Hematopoietic multipotent progenitor cell (in vitro differentiated cells): ENCODE measurements around the gene ARHGAP8. TPM values are rescaled to one million over a fixed set of nuclear protein-coding genes. Genes with fewer than 3 reads are reported as not detected.

Experiments
- DNase-seq, 3 donors: peaks; one replicate each; pipeline ENCODE4 v3.0.0-alpha.2; 2011 to 2015; ENCODE audit warnings: low read depth in 2 of 3, low spot score in 2 of 3
- total RNA-seq: library from RNA; depleted of rRNA; stranded (reverse); fragments of >200 nt; gene quantifications from one replicate; pipeline ENCODE4 v1.2.3, GENCODE V29; 2012

ARHGAP8 gene
- total RNA-seq, 1 donor = 0.54 TPM

DNA sequence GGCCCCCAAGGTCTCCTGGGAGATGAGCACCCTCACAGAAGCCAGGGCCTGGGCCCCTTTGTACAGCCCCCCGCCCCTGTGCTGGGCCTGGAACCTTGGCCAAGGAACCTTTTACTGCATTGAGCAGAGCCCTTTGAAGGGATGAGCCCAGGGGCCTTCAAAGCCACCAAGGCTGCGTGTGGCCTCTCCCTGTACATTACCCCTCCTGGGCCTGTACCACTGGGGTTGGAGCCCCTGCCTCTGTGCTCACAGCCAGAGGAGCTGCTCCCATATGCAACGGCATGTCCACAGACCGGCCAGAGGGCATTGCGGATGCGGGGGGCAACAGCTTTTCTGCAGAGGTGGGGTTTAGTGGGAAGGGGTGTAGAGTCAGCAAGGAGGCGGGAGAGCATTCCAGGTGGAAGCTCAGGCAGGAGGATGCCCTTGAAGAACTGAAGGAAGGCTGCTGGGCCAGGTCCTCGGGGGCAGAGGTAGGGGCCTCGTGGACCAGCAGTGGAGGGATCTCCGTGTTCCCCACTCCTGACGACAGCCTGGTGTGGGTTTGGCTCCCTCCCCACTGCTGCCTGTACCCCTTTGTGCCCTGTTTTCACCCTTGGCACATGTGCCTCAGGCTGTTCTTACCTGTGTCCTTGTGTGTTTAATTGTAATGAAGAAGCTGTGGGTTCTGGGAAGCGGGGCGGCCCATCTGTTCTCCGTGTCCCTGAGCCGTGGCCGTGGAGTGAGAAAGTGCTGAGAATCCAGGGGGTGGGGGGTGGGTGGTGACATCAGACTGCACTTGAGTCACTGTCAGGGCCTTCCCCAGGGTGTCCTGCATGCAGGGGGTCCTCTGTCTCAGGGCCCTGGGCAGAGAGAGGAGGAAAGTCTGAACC lies 46.9 kb downstream of the ARHGAP8 start:
- no peak for DNase-seq

DNA sequence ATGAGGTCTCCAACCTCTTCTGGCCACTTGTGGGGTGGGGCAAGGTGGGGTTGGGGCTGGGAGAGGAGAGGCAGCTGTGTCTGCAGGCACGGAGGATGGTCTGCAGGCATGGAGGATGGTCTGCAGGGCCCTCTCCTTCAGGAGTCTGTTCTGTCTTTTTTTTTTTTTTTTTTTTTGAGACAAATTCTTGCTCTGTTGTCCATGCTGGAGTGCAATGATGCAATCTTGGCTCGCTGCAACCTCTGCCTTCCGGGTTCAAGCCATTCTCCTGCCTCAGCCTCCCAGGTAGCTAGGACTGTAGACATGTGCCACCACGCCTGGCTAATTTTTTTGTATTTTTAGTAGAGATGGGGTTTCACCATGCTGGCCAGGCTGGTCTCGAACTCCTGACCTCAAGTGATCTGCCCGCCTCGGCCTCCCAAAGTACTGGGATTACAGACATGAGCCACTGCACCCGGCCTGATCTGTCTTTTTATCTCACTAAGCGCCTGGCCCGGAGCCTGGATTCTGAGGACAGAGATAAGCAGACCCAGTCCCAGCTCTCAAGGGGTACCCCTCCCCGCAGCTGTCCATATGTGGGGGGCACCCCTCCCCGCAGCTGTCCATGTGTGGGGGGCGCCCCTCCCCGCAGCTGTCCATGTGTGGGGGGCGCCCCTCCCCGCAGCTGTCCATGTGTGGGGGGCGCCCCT lies 47.7 kb downstream of the ARHGAP8 start:
- peak in 1 of 3 donors; percentile 14 for DNase-seq

DNA sequence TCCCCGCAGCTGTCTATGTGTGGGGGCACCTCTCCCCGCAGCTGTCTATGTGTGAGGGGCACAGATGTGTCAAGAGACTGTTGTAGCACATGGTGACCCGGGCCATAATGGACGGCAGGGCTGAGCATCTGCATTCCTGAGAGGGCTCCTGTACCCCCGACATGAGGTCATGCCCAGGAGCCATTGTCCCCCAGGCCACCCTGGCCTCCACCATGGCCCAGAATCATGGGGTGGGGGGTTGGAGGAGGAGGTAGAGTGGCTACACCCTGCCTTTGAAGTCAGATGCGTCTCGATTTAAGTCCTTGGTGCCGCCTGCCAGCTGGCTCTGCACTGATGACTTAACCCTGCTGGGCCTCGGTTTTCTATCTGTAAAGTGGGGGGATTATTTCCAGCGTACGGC lies 49.1 kb downstream of the ARHGAP8 start:
- DNase-seq = no peak

DNA sequence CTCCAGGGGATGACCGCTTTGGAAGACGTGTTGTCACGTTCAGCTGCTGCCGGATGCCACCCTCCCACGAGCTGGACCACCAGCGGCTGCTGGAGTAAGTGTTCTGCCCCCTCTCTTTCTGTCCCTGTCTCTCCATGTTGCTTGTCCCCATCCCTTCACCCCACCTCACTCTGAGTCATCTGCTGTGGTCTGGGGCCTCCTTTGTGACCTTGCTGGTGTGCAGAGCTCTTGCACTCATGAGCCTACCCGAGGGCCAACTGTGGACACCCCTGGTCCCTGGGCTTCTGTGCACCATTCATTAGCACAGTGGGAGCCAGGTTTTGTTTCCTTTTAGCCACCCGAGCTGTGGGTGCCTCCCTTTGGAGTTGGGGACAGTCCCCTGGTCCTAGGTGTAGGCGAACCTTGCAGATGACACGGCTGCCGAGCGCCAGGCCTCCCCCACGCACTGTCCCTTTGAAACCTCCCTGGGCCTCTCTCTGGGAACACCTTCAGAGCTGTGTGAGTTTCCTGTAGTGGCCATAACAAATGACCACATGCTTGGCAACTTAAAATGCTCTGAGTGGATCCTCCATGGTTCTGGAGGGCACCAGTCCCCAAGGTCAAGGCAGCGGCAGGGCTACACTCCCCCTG lies 49.8 kb downstream of the ARHGAP8 start:
- DNase-seq = no peak

DNA sequence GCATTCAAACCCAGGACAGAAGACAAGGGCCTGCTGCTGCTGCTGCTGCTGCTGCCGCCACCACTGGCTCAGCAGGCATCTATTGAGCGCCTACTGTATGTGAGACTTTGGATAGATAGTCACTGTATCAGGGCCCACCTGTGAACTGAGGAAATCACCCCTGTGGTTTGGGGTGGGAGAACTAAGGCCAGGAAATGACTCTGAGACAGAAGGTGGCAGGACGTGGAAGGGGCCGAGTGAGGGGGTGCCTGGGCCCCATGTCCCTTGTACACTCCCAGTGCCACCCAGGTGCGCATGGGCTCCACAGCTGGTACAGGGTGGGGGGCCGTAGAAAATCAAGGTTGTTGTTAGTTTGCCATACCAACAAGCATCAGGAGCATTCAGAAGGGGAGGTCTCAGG lies 50.6 kb downstream of the ARHGAP8 start:
- DNase-seq = no peak

DNA sequence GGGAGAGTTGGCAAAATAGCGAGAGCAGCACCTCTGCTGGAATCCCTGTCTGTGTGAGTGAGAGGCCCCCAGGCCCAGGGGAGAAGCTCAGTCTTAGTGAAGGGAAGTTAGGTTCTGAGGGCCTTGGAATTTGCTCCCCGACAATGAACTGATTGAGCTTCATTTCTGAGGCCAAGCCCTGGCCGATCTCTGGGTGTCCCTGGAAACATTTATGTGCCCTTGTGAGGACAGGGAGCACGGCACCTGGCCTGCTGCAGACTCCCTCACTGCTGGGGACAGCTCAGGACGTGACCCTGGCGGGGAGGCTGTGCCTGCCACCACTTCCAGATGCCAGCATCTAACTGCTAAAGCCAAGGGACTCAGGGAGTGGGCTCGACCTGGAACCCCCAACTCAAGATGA lies 52.0 kb downstream of the ARHGAP8 start:
- DNase-seq = no peak

DNA sequence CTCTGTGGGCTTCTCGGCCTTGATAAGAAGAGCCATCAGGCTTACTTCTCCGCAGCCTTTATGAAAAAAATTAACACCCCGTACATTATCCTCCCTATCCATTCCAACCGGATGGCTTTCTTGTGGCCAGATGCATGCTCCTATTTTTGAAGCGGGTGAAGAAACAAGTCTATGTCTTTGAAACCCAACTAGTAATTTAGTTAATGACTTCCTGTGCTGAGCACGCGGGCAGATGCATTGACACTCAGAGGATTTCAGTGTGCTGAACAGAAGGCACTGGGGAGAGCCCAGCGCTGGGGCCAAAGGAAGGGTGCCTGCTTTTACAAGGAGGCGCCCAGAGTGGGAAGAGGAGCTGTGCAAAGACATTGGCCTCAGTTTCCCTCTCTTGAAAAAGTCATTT lies 53.3 kb downstream of the ARHGAP8 start:
- DNase-seq = no peak

DNA sequence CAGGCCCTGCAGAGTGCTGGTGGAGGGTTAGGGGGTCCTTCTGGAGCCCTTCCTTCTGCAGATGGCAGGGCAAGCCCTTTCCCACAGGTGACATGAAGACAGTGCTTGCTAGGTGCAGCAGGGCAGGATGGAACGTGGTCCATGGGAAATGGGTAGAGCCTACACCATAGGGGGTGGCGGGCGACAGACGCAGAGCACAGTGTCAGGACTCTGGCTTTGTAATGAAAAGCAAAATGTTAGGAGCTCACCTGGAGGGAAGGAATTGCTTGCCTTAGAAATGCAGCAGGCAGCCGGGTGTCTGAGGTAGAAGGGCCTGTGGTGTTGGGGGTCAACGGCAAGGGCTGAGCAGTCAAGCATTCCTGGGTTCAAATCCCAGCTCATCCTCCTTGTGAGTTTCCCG lies 54.9 kb downstream of the ARHGAP8 start:
- DNase-seq = no peak

DNA sequence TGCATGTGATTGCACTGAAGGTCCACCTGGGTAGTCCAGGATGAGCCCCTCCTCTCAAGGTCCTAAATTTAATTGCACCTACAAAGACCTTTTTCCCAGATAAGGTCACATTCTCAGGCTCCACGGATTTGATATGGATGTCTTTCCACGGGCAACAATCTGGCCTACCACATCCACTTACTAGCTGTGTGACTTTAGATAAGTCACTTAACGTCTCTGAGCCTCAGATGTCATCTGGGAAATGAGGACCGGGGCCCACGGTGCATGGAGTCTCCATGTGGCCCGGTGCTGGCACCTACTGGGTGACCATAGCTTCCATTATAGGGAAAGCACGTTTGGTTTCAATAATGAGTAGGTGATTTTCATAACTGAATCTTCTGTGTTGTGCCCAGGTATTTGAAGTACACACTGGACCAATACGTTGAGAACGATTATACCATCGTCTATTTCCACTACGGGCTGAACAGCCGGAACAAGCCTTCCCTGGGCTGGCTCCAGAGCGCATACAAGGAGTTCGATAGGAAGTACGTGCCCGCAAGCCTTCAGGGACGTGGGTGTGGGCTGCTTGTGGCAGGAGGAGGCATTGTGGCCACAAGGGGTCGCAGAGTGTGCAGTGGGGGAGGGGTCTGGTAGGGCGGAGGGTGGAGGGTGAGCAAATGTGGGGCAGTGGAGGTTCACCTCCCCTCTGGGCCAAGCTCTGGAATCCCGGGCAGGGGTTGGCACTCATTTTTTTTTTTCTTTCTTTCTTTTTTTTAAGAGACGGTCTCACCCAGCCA lies 55.7 kb downstream of the ARHGAP8 start:
- peak in 2 of 3 donors; percentile 51 to 52 for DNase-seq

DNA sequence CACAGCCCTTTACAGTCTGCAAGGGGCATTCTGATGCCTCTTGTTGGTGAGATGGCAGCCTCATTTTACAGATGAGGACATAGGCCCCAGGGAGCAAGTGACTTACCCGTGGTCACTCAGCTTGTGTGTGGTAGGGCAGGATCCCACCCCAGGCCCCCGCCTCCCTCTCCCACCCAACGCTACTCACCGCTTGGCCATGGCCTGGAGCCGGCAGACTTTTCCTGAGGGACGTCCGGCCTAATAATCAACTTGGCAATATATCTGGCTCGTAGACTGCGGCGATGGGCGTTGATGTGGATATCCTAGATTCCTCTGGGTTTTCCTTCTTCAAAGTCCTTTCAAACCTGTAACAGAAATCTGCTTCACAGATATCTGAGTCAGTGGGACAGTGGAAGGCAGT lies 57.1 kb downstream of the ARHGAP8 start:
- DNase-seq = no peak

DNA sequence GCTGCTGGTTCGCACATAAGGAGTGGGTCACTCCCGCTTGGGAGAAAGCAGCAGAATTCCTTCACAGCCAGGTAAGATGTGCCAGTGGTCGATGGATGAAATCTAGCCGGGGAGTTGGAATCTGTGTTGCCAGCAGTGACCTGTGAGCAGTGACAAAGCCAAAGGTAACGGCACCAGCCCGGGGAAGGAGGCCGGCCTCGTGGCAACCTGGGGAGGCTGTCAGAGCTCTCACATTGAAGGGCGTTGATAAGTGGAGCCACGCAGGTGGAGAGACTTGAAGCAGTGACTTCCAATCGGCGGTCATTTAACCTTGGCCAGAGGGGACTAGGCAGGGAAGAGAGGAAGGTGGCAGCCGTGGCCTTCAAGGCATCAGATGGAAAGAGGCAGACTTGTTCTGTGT lies 58.8 kb downstream of the ARHGAP8 start:
- DNase-seq = no peak

DNA sequence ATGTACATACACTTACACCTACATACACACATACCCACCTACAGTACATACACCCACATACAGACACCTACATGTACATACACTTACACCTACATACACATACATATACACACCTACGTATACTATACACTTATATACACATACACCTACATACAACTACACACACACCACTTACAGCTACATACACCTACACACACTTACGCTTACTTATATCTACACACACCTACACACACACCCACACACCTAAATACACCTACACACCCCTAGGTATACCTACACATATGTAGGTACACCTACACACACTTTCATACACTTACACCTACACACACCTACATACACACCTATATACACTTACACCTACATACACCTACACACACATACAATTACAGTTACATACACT lies 61.0 kb downstream of the ARHGAP8 start:
- no peak for DNase-seq

DNA sequence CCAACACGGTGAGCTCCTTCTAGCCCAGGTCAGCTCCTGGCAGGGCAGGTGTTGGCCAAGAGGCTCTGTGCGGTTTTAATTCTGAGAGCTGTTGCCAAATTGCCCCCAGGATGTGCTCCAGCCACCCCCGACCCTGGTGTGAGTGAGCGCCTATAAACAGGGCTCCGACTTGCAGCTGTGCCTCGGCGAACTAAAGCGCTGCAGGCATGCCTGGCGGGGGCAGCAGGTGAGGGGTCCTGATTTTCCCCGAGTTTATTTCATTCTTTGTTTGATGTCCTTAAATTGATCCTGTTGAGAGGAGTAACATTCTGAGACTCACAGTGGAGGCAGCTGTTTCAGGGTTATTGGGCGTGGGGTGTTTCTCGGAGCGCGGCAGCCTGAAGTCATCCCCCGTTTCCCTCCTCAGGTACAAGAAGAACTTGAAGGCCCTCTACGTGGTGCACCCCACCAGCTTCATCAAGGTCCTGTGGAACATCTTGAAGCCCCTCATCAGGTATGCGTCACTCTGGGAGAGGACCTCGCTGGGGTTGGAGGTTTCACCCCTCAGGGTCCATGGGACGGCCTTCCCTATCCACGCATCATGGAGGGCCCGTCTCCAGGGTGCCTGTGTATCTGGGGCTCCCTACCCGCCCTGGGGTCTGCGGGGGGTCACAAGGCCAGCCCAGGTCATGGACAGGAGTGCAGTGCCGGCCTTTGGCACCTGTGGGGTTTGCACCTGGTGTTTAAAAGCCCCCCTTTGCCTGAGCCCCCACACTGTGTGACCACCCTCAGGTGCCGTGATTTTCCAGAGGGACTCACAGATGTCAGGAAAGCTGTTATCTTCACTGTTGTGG lies 62.1 kb downstream of the ARHGAP8 start:
- DNase-seq = no peak

DNA sequence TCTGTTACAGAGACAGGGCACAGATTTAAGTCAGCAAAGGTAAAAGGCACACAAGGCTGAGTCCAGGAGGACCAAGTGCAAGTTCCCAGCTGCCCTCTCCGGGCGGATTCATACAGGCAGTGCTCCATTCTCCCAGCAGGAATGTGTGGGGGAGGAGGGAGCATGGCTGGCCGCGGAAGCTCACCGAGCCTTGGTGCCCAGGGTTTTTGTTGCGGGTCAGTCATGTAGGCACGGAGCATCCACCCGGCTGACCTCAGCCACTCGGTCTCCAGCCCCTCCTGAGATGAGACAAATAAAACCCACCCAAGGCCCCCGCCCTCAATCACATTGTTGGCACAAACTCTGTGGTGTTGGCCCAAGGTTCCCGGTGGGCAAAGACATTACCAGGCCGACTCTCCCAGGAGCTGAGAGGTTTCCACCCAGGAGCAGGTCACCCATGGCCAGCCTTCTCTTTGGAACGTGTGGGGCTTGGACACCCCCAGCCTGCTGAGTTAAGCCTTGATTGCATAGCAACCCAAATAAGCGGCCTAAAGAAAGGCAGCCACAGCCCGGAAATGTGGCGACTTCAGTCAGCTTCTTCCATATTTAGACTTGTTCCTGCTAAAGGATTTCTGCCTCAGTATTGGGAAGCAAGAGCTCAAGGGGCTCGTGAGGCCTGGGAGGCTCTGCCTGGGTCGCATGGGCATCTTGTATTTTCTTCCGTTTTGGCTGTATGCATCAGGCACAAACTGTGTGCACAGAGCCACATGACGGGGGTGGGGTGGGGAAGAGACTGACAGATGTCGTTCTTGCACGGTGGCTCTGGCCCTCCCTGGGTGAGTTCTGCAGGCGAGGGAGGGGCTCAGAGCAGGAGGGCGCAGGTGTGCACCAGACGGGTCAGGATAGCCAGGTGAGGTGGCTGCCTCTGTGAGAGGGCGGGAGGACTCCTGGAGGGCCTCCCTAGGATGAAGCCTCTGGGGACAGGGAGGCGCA lies 63.0 kb downstream of the ARHGAP8 start:
- no peak for DNase-seq

DNA sequence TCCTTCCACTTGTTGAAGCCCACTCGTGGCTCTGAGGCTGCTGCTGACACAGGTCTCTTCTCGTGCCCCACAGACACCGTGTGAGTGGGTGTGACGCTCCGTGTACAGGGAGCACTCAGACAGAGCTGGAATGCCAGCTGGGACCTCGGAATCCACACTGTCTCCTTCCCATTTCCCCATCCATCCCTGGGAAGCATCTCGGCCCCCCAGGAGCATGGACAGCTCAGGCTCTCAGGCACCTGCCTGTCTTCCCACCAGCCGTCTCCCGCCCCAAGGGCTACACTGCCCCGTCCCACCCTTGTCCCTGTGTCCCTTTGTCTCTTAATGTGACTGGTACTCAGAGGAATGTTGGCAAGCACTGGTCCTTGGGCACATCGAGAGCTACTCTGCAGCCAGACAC lies 63.8 kb downstream of the ARHGAP8 start:
- DNase-seq = no peak

DNA sequence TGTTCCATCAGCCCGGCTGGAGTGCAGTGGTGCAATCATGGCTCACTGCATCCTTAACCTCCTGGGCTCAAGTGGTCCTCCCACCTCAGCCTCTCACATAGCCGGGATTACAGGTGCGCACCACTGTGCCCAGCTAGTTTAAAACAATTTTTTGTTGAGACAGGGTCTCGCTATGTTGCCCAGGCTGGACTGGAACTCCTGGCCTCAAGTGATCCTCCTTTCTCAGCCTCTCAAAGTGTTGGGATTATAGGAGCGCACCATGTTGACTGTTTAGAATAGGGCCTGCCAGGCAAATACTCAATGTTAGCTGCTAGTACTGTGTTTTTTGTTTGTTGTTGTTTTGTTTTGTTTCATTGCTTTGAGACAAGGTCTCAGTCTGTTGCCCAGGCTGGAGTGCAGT lies 66.4 kb downstream of the ARHGAP8 start:
- DNase-seq = no peak

DNA sequence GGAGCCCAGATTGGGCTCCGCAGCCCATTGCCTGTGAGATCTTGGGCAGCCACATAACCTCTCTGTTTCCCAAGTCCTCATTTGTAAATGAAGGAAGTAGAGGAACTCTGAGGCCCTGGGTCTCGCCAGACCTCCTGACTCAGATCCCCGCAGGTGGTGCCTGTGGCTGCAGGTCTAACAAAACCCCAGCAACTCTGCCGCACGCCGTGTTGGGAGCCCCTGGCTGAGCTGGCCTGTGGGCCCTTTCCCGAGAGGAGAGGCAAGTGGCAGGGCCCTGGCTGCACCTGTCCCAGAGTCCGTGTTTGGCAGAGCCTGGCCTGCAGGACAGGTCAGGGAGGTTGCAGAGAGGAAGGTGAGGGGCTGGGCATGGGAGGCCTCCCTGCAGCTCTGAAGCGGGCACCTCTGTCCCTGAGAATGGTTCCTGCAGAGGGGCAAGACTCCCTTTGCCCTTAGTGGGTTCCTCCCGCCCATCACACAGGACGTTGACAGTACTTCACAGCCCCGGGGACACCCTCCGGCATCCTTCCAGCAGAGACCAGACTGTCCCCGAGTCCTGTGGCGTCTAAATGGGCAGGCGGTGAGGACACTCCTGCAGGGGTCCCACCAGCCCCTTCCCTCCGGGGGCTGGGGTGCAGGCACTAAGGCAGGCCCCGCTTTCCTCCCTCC lies 67.7 kb downstream of the ARHGAP8 start:
- no peak for DNase-seq

DNA sequence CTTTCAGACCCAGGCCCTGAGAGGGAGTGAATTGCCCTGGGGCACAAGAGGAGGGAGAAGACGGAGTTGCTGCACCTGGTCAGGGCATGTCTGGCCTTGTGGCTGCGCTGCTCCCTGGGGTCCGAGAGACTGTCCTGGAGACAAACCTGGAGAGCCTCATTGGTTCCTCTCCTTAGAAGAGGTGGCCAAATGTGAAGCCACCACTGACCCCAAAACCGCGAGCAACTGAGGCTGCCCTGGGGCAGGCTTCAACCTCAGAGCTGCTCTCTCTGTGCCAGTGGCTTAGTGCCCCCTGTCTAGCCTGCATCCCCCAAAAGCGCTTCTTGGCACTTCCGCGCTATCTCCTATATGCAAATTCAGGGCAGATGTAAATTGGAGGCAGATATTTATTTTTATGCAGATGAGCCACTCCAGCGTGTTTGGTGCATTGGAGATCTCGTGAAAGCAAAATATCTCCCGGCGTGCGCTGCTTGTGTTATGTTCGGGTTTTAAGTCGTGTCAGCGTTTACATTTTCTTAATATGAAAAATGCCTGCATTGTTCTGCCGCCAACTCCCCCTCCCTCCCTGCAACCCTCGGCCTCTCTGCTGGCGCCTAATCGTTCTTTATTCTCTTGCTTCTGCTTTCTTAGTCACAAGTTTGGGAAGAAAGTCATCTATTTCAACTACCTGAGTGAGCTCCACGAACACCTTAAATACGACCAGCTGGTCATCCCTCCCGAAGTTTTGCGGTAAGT lies 69.5 kb downstream of the ARHGAP8 start:
- DNase-seq = no peak
